Measurements from ENCODE around the gene PACSIN1.

- no peak for TF ChIP-seq YY1 (IDR thresholded peaks at IDR 0.05; ENCODE audit: insufficient read depth, insufficient read length)
- TF ChIP-seq SUZ12 (IDR thresholded peaks at IDR 0.05; ENCODE audit: extremely low read depth, insufficient read depth, insufficient read length), result no peak
Observed at GRCh38 chr6:34543421-34543820, 77.5 kb downstream of the PACSIN1 start.
